HCT116 (cell line): ENCODE data around the gene MAPK8IP3. TPM values are rescaled to one million over a fixed set of nuclear protein-coding genes. Genes with fewer than 3 reads are reported as not detected.

Source experiments
- ATAC-seq: fragments of 200-7000 bp; cut with Tn5 transposase; 2 replicates; pipeline ENCODE4 v1.9.1; 2020; ENCODE audit warnings: mild to moderate bottlenecking, moderate library complexity
- BruUV-seq: library from RNA; stranded (reverse); fragments of 400-500 nt; replicated peaks from 2 replicates; lab custom pipeline; 2021; lab: Mats Ljungman, UMichigan
- CTCF ChIA-PET: fragments of 300-600 bp; sonication (Branson Sonifier 250); formaldehyde crosslinking; loops from one replicate; lab custom pipeline; 2021; ENCODE audit warnings: antibody characterized with exemption; lab: Charles Lee
- POLR2A ChIA-PET: fragments of 300-600, 350-600 bp; sonication (Branson Sonifier 250); formaldehyde crosslinking; loops from one replicate; lab custom pipeline; 2021; ENCODE audit warnings: antibody characterized with exemption; lab: Charles Lee
- RAD21 ChIA-PET, 2 experiments: fragments of 300-600 bp; sonication (Branson Sonifier 250); formaldehyde crosslinking; loops; one replicate each; lab custom pipeline; 2023; ENCODE audit warnings: low total read pairs in 2 of 2; ENCODE audit not compliant: uncharacterized antibody in 2 of 2, unreplicated experiment in 2 of 2, low non-redundant PET in 1 of 2; lab: Charles Lee
- DNase-seq: peaks from one replicate; pipeline ENCODE4 v3.0.0-alpha.2; 2010; ENCODE audit warnings: low read depth, low spot score
- H2AFZ ChIP-seq: fragments of 200-600 bp; shearing (Covaris generic), sonication (generic); 2 replicates; pipeline ENCODE4 v1.6.1; 2017; ENCODE audit warnings: low read depth, mixed run types, mixed read lengths, antibody characterized with exemption, low read length; ENCODE audit not compliant: poor library complexity, severe bottlenecking
- H3K27ac ChIP-seq: 2 replicates; pipeline ENCODE4 v1.5.1; 2012; ENCODE audit warnings: low read depth, low read length
- H3K27me3 ChIP-seq: fragments of 200-600 bp; sonication (generic); 2 replicates; pipeline ENCODE4 v1.6.1; 2016; ENCODE audit warnings: mixed run types, low read length, mixed read lengths; ENCODE audit not compliant: insufficient read depth
- H3K36me3 ChIP-seq, 2 experiments: fragments of 200-500 bp in 1 of 2; fragments of 200-600 bp in 1 of 2; sonication (Bioruptor generic) in 1 of 2; sonication (generic) in 1 of 2; 2 replicates each; pipeline versions ENCODE4 v1.5.1 to v1.6.1; 2014 to 2016; ENCODE audit warnings: low read length in 2 of 2, inconsistent platforms in 1 of 2, mixed read lengths in 1 of 2, mixed run types in 1 of 2; ENCODE audit not compliant: insufficient read depth in 2 of 2, control insufficient read depth in 1 of 2
- H3K4me1 ChIP-seq, 2 experiments: fragments of 200-600 bp in 1 of 2; sonication (generic) in 1 of 2; 2 replicates each; pipeline versions ENCODE4 v1.5.1 to v1.6.1; 2012 to 2017; ENCODE audit warnings: low read length in 2 of 2, inconsistent platforms in 1 of 2, mild to moderate bottlenecking in 1 of 2, mixed read lengths in 1 of 2, mixed run types in 1 of 2, moderate library complexity in 1 of 2; ENCODE audit not compliant: insufficient read depth in 2 of 2, control insufficient read depth in 1 of 2
- H3K4me2 ChIP-seq: fragments of 200-600 bp; sonication (generic); 2 replicates; pipeline ENCODE4 v1.6.1; 2017; ENCODE audit warnings: mixed run types, low read length, mixed read lengths
- H3K4me3 ChIP-seq, 2 experiments: fragments of 200-600 bp in 1 of 2; sonication (generic) in 1 of 2; replicated peaks in 1 of 2; 2 replicates each; pipeline ENCODE4 v1.5.1; 2011 to 2016; ENCODE audit warnings: low read length in 2 of 2, control low read depth in 1 of 2, low read depth in 1 of 2, mild to moderate bottlenecking in 1 of 2, mixed read lengths in 1 of 2, mixed run types in 1 of 2
- H3K79me2 ChIP-seq: fragments of 200-600 bp; sonication (generic); 2 replicates; pipeline ENCODE4 v1.6.1; 2017; ENCODE audit warnings: mild to moderate bottlenecking, mixed run types, low read length, moderate library complexity, mixed read lengths; ENCODE audit not compliant: insufficient read depth
- H3K9ac ChIP-seq: fragments of 200-600 bp; sonication (generic); 2 replicates; pipeline ENCODE4 v1.6.1; 2016; ENCODE audit warnings: low read length, mixed read lengths
- H3K9me2 ChIP-seq: fragments of 200-600 bp; sonication (generic), shearing (Covaris generic); 2 replicates; pipeline ENCODE4 v1.6.1; 2017; ENCODE audit warnings: mixed run types, mild to moderate bottlenecking, moderate library complexity; ENCODE audit not compliant: insufficient read depth
- H3K9me3 ChIP-seq, 2 experiments: fragments of 200-500 bp in 1 of 2; fragments of 200-600 bp in 1 of 2; sonication (Bioruptor generic) in 1 of 2; sonication (generic) in 1 of 2; 2 replicates each; pipeline ENCODE4 v1.6.1; 2014 to 2017; ENCODE audit warnings: low read length in 2 of 2, mixed read lengths in 2 of 2, inconsistent platforms in 1 of 2, low read depth in 1 of 2, mild to moderate bottlenecking in 1 of 2, mixed run types in 1 of 2, moderate library complexity in 1 of 2; ENCODE audit not compliant: control insufficient read depth in 1 of 2, insufficient read depth in 1 of 2
- H4K20me1 ChIP-seq: fragments of 200-600 bp; sonication (generic), shearing (Covaris generic); 2 replicates; pipeline ENCODE4 v1.6.1; 2017; ENCODE audit warnings: mixed run types, mild to moderate bottlenecking, moderate library complexity; ENCODE audit not compliant: insufficient read depth
- ATF3 ChIP-seq: IDR thresholded peaks from 2 replicates; pipeline ENCODE4 v1.6.1; 2012
- CTCF ChIP-seq, 3 experiments: fragments of 200-600 bp in 1 of 3; sonication (generic) in 1 of 3; IDR thresholded peaks in 2 of 3; conservative IDR thresholded peaks in 1 of 3; 2 replicates each; pipeline ENCODE4 v1.5.1; 2012 to 2017; ENCODE audit warnings: low read depth in 2 of 3, low read length in 2 of 3, antibody characterized with exemption in 1 of 3, borderline replicate concordance in 1 of 3, control low read depth in 1 of 3, mild to moderate bottlenecking in 1 of 3, mixed read lengths in 1 of 3, mixed run types in 1 of 3, moderate library complexity in 1 of 3; ENCODE audit not compliant: insufficient read depth in 1 of 3
- EGR1 ChIP-seq: IDR thresholded peaks from 2 replicates; pipeline ENCODE4 v1.6.1; 2012; ENCODE audit warnings: low read depth
- ELF1 ChIP-seq: IDR thresholded peaks from 2 replicates; pipeline ENCODE4 v1.6.1; 2012; ENCODE audit warnings: low read depth, borderline replicate concordance
- EZH2 ChIP-seq: fragments of 200-600 bp; sonication (generic); IDR thresholded peaks from 2 replicates; pipeline ENCODE4 v1.6.1; 2017; ENCODE audit warnings: antibody characterized with exemption, mixed run types
- POLR2A ChIP-seq: IDR thresholded peaks from 2 replicates; pipeline ENCODE4 v1.7.0; 2011; ENCODE audit warnings: borderline replicate concordance; ENCODE audit not compliant: insufficient read depth, insufficient read length; ENCODE audit errors: extremely low read depth
- POLR2AphosphoS5 ChIP-seq: IDR thresholded peaks from 2 replicates; pipeline ENCODE4 v1.6.1; 2011; ENCODE audit warnings: mild to moderate bottlenecking, low read depth, low read length, moderate library complexity
- SRF ChIP-seq: IDR thresholded peaks from 2 replicates; pipeline ENCODE4 v1.6.1; 2012; ENCODE audit warnings: low read depth
- TCF7L2 ChIP-seq: IDR thresholded peaks from 2 replicates; pipeline ENCODE4 v1.7.0; 2011; ENCODE audit warnings: borderline replicate concordance, inconsistent platforms; ENCODE audit not compliant: insufficient read depth, insufficient read length; ENCODE audit errors: extremely low read depth
- ZBTB33 ChIP-seq: IDR thresholded peaks from 2 replicates; pipeline ENCODE4 v1.6.1; 2011; ENCODE audit warnings: mild to moderate bottlenecking, low read length, moderate library complexity; ENCODE audit not compliant: insufficient replicate concordance; ENCODE audit errors: extremely low read depth
- ZNF274 ChIP-seq: fragments of 200-500 bp; sonication (Bioruptor generic); IDR thresholded peaks from 2 replicates; pipeline ENCODE4 v1.6.1; 2014; ENCODE audit warnings: mild to moderate bottlenecking, low read depth, low read length, inconsistent platforms
- intact Hi-C: fragments of 100-400 bp; cut with micrococcal nuclease; formaldehyde crosslinking; loops from 2 replicates; pipeline ENCODE4 v1.10.0; 2022
- total RNA-seq: library from RNA; stranded (reverse); gene quantifications from one replicate; pipeline ENCODE4 v1.2.1, GENCODE V29; 2021; ENCODE audit not compliant: unreplicated experiment
- TF ChIP-seq, protein P1 (sequence below): IDR thresholded peaks from 2 replicates; pipeline ENCODE4 v1.6.1; 2012

MAPK8IP3 gene
- total RNA-seq, 1 experiment from 2014 or later = 75.3 TPM

DNA sequence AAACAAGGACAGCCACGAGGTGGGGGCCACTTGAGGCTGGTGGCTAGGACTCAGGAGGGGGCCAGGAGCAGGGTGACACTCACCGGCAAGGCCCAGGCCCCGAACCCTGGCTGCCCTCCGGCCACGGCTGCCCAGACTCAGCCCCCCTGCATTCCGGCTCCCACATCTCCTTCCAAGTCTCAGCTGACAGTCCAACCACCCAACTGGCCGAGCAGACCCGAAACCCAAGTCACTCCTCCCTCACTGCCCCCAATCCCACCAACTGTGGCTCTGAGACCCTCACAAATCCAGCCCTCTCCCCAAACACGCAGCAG lies 111.2 kb downstream of the MAPK8IP3 start:
- Histone ChIP-seq H2AFZ (no peak overlapping the region), H3K79me2 (no peaks in the 10 kb centered on the region), H3K9me2 (no peaks in the 10 kb centered on the region), H3K9me3 (no peaks in the 10 kb centered on the region), H3K36me3 (0 out of 4 replicates have a peak, but pooled peaks cover 2 to 5% of the 10 kb centered on the region in 2 experiments), H3K9ac (no peak overlapping the region), H3K27ac (no peak overlapping the region), H3K4me3 (no peak overlapping the region), H4K20me1 (no peaks in the 10 kb centered on the region), H3K4me2 (no peak overlapping the region), H3K27me3 (no peaks in the 10 kb centered on the region), H3K4me1 (peaks cover 6 to 9% of the 10 kb centered on the region in 2 experiments; a peak in 3 of 4 replicates)
- ChIA-PET RAD21 (no interaction called here), CTCF (no interaction called here), POLR2A (no interaction called here)
- ATAC-seq (no peak), DNase-seq (no peak)
- TF ChIP-seq POLR2A (no peak), POLR2AphosphoS5 (no peak), EZH2 (no peak), ATF3 (no peak), ELF1 (no peak)
- no TSS peak for BruUV-seq
- intact Hi-C loops = no loop called here

- no TSS peak for BruUV-seq
- peaks cover 3 to 4% of the 10 kb centered on the region in 2 experiments; a peak in 3 of 4 replicates for H3K4me1 ChIP-seq
- H3K36me3 ChIP-seq = 0 out of 4 replicates have a peak, but pooled peaks cover 2 to 5% of the 10 kb centered on the region in 2 experiments
- no peaks in the 10 kb centered on the region for H4K20me1 ChIP-seq
- POLR2A ChIA-PET = no interaction called here
- TF ChIP-seq ZNF274 (no peak), CTCF (IDR thresholded peaks at IDR 0.05 in 2 of 3, conservative IDR thresholded peaks at IDR 0.05 in 1 of 3; ENCODE audit: borderline replicate concordance in 1 of 3, insufficient read depth in 1 of 3, low read depth in 2 of 3, low read length in 2 of 3) (no peak), EGR1 (no peak), SRF (no peak), TCF7L2 (no peak), ELF1 (no peak), ZBTB33 (no peak), POLR2A (no peak)
- TF ChIP-seq, protein P1, sequence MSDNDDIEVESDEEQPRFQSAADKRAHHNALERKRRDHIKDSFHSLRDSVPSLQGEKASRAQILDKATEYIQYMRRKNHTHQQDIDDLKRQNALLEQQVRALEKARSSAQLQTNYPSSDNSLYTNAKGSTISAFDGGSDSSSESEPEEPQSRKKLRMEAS = no peak
- H3K79me2 ChIP-seq = no peaks in the 10 kb centered on the region
- H3K4me3 ChIP-seq = no peak overlapping the region
- no peaks in the 10 kb centered on the region for H3K27me3 ChIP-seq
- DNase-seq (no peak), ATAC-seq (no peak)
- no peaks in the 10 kb centered on the region for H3K9me2 ChIP-seq
- H3K4me2 ChIP-seq = no peak overlapping the region
- intact Hi-C loops = no loop called here
- no peak overlapping the region for H3K9ac ChIP-seq
- H3K27ac ChIP-seq = no peak overlapping the region
- no peak overlapping the region for H2AFZ ChIP-seq
- CTCF ChIA-PET = no interaction called here
- RAD21 ChIA-PET = no interaction called here
- no peaks in the 10 kb centered on the region for H3K9me3 ChIP-seq
These were observed 111.7 kb downstream of the MAPK8IP3 start for GRCh38 chr16:1817716-1818115.
